HG02943 (cell line): ENCODE data around the gene SNAPC2.

Experiments used
- ATAC-seq: cut with Tn5 transposase; IDR thresholded peaks from one replicate; pipeline ENCODE4 v1.9.1; 2021; ENCODE audit warnings: mild to moderate bottlenecking, low read depth, moderate library complexity; ENCODE audit not compliant: unreplicated experiment

SNAPC2 gene

GRCh38 chr19:7962644-7963268 is 42.6 kb downstream of the SNAPC2 start:
- no peak for ATAC-seq

GRCh38 chr19:7963566-7963965 is 43.4 kb downstream of the SNAPC2 start:
- ATAC-seq = no peak

DNA sequence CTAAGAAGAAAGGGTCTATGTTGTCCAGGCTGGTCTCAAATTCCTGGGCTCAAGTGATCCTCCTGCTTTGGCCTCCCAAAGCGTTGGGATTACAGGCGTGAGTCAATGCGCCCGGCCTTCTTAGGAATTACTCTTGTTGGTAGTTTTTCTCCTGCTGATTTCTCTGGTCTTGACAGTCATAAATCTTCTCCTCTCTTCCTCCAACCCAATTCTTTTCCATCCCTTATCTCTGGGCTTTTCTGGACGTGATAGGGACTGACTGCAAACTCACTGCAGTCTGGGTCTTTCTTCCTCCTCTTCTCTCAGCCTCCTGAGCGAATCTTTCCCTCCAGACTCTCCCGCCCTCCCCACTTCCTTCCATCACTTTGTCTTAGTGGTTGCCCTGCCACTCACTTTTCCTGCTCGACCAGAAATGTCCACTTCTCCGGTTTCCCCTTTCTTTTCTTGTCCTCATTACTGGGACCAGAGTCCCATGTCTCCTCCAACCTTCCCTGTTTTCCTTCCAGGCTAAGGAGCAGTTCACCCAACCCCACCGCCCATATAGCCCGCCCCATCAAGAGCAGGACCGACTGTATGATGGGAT is 45.2 kb downstream of the SNAPC2 start:
- ATAC-seq = no peak

DNA sequence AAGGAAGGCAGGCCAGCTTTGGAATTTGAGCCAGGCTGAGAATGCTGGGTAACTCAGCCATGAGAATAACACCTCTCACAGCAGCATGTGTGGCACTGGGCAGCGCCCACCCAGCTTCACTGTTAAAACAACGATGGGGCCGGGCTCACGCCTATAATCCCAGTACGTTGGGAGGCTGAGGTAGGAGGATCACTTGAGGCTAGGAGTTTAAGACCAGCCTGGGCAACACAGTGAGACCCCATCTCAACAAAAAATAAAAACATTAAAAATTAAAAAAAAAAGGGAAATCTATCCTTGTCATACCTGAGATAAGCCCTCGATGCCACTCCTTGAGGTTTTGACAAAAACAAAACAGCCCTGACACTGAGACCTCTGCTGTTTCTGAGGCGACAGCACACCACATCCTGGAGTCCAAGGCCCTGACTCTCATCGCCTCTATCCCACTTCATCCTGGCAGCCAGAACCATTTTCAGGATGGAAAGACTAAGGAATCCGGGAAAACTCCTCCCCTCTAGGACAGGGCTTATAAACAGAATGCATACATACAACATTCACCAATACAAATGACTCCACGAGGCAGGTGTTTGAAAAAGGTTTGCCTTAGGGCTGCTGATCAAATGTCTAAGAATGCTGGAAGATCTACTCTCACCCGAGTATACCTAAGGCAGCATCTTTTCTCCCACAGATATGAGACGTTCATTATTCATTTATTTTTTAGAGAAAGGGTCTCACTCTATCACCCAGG is 46.0 kb downstream of the SNAPC2 start:
- ATAC-seq = no peak

DNA sequence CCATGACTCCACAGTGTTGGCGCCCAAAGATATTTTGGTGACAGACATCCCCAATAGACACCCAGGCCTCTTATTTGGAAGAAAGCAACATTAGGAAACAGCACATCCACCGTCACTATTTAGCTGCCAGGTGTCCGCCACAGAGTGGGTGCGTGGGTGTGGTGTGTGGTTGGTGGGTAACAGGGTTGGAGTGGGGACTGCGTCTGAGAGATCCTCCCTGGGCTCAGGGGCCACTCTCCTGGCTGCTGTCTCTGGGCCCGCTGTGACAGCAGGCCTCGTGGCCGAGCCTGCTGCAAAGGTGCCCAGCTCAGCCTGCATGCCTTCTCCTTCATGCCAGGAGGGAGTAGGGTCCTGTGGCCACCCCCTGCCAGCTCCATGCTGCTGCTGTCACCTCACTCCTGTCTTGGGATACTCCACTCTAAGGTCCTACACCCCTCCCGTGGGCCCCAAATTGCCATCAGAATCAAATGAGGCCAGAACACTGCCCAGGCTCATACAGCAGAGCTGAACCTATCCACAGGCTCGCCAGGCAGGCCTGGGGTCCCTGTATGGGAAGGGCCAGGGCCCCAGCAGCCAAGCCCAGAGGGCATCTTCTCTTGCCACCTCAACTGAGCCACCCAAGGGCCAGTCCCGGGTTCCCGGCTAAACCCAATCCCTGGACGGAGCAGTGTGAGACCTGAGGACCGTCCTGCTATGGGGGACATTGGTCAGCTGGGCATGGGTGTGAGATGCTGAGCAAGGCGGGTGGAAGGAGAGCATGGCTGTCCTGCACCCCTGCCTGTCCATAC is 48.1 kb downstream of the SNAPC2 start:
- no peak for ATAC-seq

DNA sequence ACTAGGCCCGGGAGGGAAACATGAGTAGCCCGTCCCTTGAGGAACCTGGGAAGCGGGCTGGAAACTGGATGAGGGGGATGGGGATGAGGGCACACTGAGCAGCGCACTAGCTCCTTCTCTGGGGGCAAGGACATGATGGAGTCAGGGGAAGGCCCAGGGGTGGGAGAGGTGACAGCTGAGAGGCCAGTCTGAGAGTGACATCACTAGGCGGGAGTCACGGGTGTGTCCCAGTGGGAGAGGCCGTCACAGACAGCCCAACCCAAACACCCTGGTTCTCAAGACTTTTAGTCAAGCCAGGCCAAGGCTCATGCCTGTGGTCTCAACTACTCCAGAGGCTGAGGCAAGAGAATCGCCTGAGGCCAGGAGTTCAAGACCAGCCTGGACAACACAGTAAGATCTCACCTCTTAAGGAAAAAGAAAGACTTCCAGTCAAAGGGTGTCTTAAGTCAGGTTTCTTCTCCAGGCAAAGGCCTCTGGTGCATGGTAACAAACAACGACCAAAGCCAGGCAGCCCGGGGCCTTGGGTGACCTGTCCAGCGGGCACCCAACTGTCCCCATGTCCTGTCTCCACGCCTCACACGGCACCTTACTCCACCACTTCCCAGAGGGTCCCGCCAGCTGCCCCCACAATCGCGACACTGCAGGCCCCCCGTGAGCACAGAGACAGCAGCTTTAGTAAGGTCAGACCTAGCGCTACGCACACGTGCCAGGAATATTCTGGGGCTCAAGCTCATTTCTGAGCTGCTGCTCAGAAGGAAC is 48.8 kb downstream of the SNAPC2 start:
- ATAC-seq = no peak

DNA sequence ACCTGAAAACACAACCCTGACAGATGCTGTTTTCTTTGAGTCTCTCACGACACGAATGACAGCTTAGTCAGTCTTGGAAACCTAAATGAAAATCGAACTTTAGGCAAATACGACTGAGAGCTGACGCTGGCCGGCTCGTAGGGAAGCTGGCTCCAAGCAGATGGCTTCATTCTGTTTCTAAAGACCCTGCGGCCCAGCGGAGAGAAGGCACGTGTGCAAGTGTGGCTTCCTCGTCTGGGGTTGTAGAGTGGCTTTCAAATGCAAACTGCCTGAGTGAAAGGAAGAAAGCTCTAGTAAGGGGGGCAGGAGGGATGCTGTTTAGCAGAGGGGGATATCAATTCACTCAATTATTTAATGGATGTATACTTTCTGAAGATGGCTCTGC is 49.4 kb downstream of the SNAPC2 start:
- no peak for ATAC-seq

GRCh38 chr19:7970716-7971448 is 50.7 kb downstream of the SNAPC2 start:
- ATAC-seq = no peak

- no peak for ATAC-seq
Observed at GRCh38 chr19:7971553-7972520, 51.7 kb downstream of the SNAPC2 start.
